AG04449 (cell line): ENCODE measurements around the gene CPNE1.

Experiments
- CTCF ChIA-PET: fragments of 350-600 bp; formaldehyde crosslinking; extraction: SDS; loops from one replicate; lab custom pipeline; 2021; ENCODE audit warnings: antibody characterized with exemption; lab: Yijun Ruan, JAX
- POLR2A ChIA-PET: fragments of 400-600, 350-600 bp; formaldehyde crosslinking; extraction: SDS; loops from one replicate; lab custom pipeline; 2020; ENCODE audit warnings: antibody characterized with exemption, inconsistent platforms; lab: Yijun Ruan, JAX
- DNase-seq: peaks from one replicate; pipeline ENCODE4 v3.0.0-alpha.2; 2010; ENCODE audit warnings: low read depth, low spot score
- H3K4me3 ChIP-seq: 2 replicates; pipeline ENCODE4 v1.5.1; 2011; ENCODE audit warnings: low read depth, mild to moderate bottlenecking, control low read depth, low read length
- CTCF ChIP-seq: IDR thresholded peaks from one replicate; pipeline ENCODE4 v1.5.1; 2011; ENCODE audit warnings: mild to moderate bottlenecking, moderate library complexity, low read length, control low read depth, inconsistent platforms; ENCODE audit not compliant: insufficient read depth; ENCODE audit errors: missing control alignments

CPNE1 gene

DNA sequence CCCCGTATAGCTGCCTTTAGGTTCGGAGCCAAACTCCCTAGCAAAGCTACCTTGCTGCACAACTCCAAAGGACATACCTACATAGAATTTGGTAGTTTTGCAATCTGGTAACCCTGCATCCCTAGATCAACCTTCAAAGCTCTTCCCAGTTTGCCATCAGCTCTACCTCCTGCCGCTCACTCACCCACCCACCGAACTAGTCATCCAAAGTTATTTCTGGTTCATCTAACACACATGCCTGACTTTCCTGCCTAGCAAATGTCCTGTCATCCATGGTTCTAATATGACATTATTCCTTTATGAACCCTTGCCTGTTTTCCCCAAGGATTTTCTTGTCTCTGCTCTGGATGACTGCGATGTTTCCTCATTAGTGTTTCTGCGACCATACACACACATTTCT, 27.4 kb downstream of the CPNE1 start:
- DNase-seq, result no peak
- POLR2A ChIA-PET, result interaction anchor here (1.3 kb wide), 1 partner anchor 18 kb away, joined by 3 read pairs; no protein-coding TSS in a partner anchor
- CTCF ChIA-PET, result interaction anchor here (0.7 to 1.1 kb wide), 3 partner anchors 8 to 127 kb away, joined by 3 to 4 read pairs (median 3); no protein-coding TSS in a partner anchor
- H3K4me3 ChIP-seq, result no peak overlapping the region
- no peak for TF ChIP-seq CTCF

GRCh38 chr20:35636095-35636494, 28.6 kb downstream of the CPNE1 start:
- DNase-seq, result no peak
- TF ChIP-seq CTCF, result no peak
- ChIA-PET POLR2A (no interaction called here), CTCF (interaction anchor here (0.8 to 2.6 kb wide), 3 partner anchors 9 to 16 kb away, joined by 3 to 11 read pairs (median 4); no protein-coding TSS in a partner anchor)
- no peak overlapping the region for H3K4me3 ChIP-seq

DNA sequence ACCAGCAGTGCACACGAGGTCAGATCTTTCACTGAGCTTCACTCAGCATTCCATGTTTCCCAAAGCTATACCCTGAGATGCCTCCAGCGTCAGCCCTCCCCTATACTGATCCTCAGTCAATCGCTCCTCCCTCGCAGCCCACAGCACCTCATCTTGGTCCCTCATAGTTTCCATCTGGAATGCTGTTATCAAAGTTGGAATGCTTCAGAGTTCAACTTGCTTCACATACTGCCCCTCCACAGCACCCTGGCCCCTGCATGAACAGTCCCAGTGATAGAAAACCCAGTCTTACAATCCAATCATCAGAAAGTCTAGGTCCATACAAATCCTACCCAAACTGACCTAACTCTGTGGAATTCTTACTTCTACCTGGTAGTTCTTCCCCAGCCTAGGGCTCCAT, 29.0 kb downstream of the CPNE1 start:
- no peak for DNase-seq
- no peak overlapping the region for H3K4me3 ChIP-seq
- POLR2A ChIA-PET, result no interaction called here
- CTCF ChIA-PET, result interaction anchor here (0.8 to 2.6 kb wide), 2 partner anchors 12 to 16 kb away, joined by 3 to 11 read pairs; no protein-coding TSS in a partner anchor
- no peak for TF ChIP-seq CTCF

GRCh38 chr20:35632539-35633115, 32.1 kb downstream of the CPNE1 start:
- CTCF ChIA-PET, result interaction anchor here (1.2 to 1.4 kb wide), 3 partner anchors 13 to 120 kb away, joined by 3 read pairs; no protein-coding TSS in a partner anchor
- no peak for TF ChIP-seq CTCF

DNA sequence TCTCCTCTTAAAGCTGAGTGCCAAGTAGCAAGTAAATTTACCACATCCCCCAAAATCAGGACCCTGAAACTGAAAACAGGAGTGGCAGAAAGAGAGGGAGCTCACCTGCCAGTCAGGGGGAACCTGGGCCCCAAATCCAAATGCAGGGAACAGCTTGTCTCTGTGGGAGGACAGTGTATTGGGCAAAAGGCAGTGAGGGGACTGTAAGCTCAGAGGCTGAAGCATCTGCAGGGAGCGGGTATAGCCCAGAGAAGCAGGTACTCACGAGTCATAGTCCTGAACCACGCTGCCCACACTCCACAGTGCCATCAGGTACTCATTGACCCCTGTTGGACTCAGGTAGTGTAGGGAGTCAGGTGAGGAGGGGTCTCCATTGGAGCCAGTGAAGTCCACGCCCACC, 34.1 kb downstream of the CPNE1 start:
- no peak for DNase-seq
- ChIA-PET POLR2A (interaction anchor here (0.9 kb wide), 1 partner anchor 11 kb away, joined by 3 read pairs; no protein-coding TSS in a partner anchor), CTCF (interaction anchor here (3.3 kb wide), 1 partner anchor 11 kb away, joined by 18 read pairs; no protein-coding TSS in a partner anchor)
- H3K4me3 ChIP-seq, result no peak overlapping the region
- no peak for TF ChIP-seq CTCF

More at GRCh38 chr20:35632539-35633115, 32.1 kb downstream of the CPNE1 start:
- POLR2A ChIA-PET, result no interaction called here
- DNase-seq, result no peak
- no peak overlapping the region for H3K4me3 ChIP-seq

- H3K4me3 ChIP-seq, result no peak overlapping the region
- no peak for TF ChIP-seq CTCF
- ChIA-PET POLR2A (no interaction called here), CTCF (interaction anchor here (3.3 kb wide), 1 partner anchor 10 kb away, joined by 18 read pairs; no protein-coding TSS in a partner anchor)
- no peak for DNase-seq
Observed at GRCh38 chr20:35629427-35630145, 35.1 kb downstream of the CPNE1 start.
